ENCODE data around the gene OTOGL. TPM values are rescaled to one million over a fixed set of nuclear protein-coding genes. Genes with fewer than 3 reads are reported as not detected.

The OTOGL gene
- total and polyA plus RNA-seq, 12 donors, result 0.04 to 0.52 (median 0.13) TPM; not detected in 1

DNA sequence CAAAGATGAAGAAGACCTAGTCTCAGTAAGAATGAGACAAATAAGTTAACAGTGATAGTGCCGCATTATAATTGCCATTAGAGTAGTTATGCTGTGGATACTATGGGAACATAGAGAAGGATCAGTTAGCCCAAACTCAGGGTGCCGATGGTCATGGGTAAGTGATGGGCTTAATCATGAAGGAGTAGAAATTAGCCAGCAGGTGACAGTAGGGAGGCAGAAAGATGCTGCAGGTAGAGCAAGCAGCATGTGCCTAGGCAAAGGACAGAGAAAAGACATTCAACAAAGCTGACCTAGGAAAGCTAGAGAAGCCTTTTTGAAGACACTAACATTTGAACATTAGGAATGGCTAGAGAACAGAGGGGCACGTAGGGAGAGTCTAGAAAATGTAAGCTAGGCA, 314.1 kb downstream of the OTOGL start:
- Histone ChIP-seq H3K9me3 (replicated peaks in 1 of 3) (no peaks in the 10 kb centered on the region), H3K4me3 (no peak overlapping the region), H3K27ac (no peak overlapping the region), H3K27me3 (no peaks in the 10 kb centered on the region), H3K4me1 (replicated peaks in 1 of 2) (no peaks in the 10 kb centered on the region), H3K36me3 (replicated peaks in 1 of 2) (no peaks in the 10 kb centered on the region)
- intact Hi-C loops (cut with DNase I), result no loop called here
- DNase-seq, result no peak
- no peak for TF ChIP-seq POLR2A (IDR thresholded peaks at IDR 0.05)
- TF ChIP-seq, protein P1, sequence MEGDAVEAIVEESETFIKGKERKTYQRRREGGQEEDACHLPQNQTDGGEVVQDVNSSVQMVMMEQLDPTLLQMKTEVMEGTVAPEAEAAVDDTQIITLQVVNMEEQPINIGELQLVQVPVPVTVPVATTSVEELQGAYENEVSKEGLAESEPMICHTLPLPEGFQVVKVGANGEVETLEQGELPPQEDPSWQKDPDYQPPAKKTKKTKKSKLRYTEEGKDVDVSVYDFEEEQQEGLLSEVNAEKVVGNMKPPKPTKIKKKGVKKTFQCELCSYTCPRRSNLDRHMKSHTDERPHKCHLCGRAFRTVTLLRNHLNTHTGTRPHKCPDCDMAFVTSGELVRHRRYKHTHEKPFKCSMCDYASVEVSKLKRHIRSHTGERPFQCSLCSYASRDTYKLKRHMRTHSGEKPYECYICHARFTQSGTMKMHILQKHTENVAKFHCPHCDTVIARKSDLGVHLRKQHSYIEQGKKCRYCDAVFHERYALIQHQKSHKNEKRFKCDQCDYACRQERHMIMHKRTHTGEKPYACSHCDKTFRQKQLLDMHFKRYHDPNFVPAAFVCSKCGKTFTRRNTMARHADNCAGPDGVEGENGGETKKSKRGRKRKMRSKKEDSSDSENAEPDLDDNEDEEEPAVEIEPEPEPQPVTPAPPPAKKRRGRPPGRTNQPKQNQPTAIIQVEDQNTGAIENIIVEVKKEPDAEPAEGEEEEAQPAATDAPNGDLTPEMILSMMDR (IDR thresholded peaks at IDR 0.05), result no peak
- WGBS, 4 donors, result 69 to 91% (median 77%) methylated on average over 3 of the region's 3 CpGs

DNA sequence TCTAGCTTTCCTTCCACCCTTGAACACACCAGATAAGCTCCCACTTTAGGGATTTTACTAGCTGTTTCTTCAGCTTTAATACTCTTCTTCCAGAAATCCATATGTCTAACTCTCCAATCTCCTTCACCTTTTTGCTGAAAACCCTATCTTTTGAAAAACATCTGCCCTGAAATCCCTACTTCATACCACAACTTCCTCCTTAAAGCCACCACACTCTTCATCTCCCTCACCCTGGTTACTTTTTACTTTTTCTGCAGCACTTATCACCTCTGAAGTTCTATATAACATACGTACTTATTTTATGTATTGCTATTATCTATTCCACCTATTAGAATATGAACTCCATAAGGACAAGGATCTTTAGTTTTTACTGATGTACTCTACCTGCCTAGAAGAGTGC, 316.1 kb downstream of the OTOGL start:
- 55 to 63% (median 60%) methylated on average over 1 of the region's 1 CpG for WGBS, 4 donors
- no peak for TF ChIP-seq POLR2A (IDR thresholded peaks at IDR 0.05)
- TF ChIP-seq, protein P1 (IDR thresholded peaks at IDR 0.05), result no peak
- Histone ChIP-seq H3K4me3 (no peak overlapping the region), H3K4me1 (replicated peaks in 1 of 2) (no peaks in the 10 kb centered on the region), H3K9me3 (replicated peaks in 1 of 3) (no peaks in the 10 kb centered on the region), H3K27me3 (no peaks in the 10 kb centered on the region), H3K27ac (no peak overlapping the region), H3K36me3 (replicated peaks in 1 of 2) (no peaks in the 10 kb centered on the region)
- intact Hi-C loops (cut with DNase I), result no loop called here
- no peak for DNase-seq

DNA sequence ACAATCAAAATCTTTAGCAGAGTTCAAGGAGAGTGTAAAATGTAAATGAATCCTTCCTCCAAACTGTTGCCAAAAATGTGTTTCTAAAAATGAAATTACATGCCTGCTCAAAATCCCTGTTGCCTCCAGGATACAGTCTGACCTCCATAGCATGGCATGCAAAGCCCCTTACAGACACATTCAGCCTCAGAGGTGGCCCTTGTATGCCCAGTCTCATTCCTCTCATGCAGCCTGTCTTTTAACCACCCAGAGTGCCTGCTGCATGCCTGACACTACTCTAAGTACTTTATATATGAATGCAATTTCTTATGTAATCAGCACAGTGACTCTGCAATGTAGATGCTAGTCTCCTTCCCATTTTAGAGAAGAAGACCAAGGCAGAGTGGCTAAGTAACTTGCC, 320.3 kb downstream of the OTOGL start:
- Histone ChIP-seq H3K9me3 (replicated peaks in 1 of 3) (no peaks in the 10 kb centered on the region), H3K36me3 (replicated peaks in 1 of 2) (no peaks in the 10 kb centered on the region), H3K27ac (no peak overlapping the region), H3K27me3 (no peaks in the 10 kb centered on the region), H3K4me1 (replicated peaks in 1 of 2) (no peaks in the 10 kb centered on the region), H3K4me3 (no peak overlapping the region)
- intact Hi-C loops (cut with DNase I), result no loop called here
- DNase-seq, result no peak
- no peak for TF ChIP-seq POLR2A (IDR thresholded peaks at IDR 0.05)
- TF ChIP-seq, protein P1 (IDR thresholded peaks at IDR 0.05), result no peak

DNA sequence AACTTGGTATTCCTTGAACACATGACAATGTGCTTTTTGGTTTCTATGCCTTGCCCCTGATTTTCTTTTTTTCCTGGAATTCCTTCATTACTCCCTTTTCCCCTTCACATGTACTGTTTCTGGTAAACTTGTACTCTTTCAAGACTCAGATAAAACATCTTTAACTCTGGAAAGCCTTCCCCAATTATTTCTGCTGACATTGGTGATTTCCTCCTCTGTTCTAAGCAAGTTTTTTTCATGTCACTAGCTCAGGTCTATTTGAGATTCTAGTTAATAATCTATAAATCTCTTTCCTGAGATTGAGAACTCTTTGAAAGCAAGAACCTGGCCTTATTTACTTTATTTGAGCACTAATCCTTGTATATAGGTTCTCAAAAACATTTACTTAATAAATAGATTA, 320.7 kb downstream of the OTOGL start:
- Histone ChIP-seq H3K9me3 (replicated peaks in 1 of 3) (no peaks in the 10 kb centered on the region), H3K27ac (no peak overlapping the region), H3K27me3 (no peaks in the 10 kb centered on the region), H3K4me1 (replicated peaks in 1 of 2) (no peaks in the 10 kb centered on the region), H3K4me3 (no peak overlapping the region), H3K36me3 (replicated peaks in 1 of 2) (no peaks in the 10 kb centered on the region)
- TF ChIP-seq, protein P1 (IDR thresholded peaks at IDR 0.05), result no peak
- TF ChIP-seq POLR2A (IDR thresholded peaks at IDR 0.05), result no peak
- DNase-seq, result no peak
- intact Hi-C loops (cut with DNase I), result no loop called here

All from adrenal gland (tissue), 12 donors.